ENCODE data around the gene TMEM201. TPM values are rescaled to one million over a fixed set of nuclear protein-coding genes. Genes with fewer than 3 reads are reported as not detected.
"Not testable (repeated sequence)": the region's sequence is repeated elsewhere in the genome, so short reads cannot be mapped to it uniquely, and the experiment has no call there.

TMEM201 gene
- polyA plus RNA-seq, 1 donor, result 20.3 TPM

DNA sequence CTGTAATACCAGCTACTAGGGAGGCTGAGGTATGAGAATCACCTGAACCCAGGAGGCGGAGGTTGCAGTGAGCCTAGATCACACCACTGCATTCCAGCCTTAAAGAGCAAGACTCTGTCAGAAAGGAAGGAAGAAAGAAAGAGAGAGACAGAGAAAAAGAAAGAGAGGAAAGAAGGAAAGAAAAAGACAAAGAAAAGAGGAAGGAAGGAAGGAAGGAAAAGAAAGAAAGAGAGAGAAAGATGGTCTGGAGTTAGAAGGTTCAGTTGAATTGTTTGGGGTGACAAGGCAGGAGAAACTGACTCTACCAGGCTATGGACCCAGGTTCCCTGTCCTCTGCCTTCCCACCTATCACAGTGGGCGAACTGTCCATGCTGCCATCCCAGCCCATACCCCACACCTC, 35.4 kb downstream of the TMEM201 start:
- DNase-seq, result no peak

DNA sequence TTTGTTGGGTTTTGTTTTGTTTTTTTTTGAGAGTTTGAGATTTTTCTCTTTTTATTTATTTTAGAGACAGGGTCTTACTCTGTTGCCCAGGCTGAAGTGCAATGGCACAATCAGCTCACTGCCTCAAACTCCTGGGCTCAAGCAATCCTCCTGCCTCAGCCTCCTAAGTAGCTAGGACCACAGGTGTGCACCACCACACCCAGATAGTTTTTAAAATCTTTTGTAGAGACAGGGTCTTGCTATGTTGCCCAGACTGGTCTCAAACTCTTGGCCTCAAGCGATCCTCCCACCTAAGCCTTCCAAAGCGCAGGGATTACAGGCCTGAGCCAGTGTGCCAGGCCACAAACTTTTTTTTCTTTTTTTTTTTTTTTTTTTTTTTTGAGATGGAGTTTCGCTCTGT, 36.3 kb downstream of the TMEM201 start:
- DNase-seq, result not testable (repeated sequence)

DNA sequence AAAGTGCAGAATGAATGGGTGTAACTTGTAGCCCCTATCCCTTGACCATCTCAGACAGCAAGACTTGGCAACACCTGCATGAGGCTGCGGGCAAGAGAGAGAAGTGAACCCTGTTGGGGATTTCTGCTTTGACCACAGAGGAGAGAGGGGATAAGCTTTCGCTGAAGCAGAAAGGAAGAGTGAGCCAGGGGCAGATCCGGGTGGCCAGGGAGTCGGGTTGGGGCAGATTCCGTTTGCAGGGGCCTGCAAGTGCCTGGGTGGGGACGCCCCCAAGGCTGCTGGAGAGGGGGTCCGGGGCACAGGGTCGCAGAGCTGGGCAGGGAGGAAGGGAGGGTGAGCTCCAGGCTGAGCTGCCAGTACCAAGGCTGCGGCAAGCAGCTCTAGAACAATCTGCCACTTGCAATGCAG, 37.5 kb downstream of the TMEM201 start:
- DNase-seq, result no peak

DNA sequence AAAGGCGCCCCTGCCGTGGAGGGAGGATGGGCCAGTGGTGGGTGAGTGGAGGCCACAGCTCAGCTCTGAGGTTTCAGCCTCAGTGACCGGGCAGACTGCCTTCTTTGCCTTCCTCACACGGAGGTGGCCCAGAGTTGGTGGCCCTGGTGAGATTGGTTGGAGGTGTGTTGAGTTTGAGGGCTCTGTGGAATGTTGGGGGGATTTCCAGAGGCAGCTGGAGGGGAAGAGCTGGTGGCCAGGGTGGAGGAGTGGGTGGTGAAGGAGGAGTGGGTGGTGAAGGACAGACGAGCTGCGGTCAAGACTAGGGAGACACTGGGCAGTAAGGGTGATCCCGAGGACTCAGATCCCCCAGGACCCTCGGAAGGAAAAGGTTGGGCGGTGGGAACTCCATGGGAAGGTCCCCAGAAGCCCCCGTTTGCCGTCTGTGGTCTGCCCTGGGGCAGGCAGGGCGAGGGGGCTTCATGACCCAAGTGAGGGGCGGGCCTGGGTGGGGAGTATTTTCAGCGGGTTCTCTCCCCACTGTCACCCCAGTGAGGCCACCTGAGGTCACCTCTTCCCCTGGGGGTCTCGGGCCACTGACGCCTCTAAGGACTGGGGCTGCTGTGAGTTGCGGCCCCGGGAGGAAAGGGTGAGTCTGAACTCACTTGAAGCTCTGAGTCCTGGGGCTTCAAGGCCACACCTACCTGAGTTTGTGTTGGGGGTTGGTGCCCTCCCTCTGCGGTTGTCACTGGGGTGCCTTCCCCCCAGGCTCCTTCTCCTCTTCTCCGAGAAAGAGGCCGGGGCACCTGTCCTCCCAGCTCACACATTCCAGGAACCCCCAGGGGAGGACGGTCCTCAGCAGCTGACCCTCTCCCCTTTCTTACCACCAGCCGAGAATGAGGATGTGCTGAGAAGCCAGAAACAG, 40.1 kb downstream of the TMEM201 start:
- no peak for DNase-seq

DNA sequence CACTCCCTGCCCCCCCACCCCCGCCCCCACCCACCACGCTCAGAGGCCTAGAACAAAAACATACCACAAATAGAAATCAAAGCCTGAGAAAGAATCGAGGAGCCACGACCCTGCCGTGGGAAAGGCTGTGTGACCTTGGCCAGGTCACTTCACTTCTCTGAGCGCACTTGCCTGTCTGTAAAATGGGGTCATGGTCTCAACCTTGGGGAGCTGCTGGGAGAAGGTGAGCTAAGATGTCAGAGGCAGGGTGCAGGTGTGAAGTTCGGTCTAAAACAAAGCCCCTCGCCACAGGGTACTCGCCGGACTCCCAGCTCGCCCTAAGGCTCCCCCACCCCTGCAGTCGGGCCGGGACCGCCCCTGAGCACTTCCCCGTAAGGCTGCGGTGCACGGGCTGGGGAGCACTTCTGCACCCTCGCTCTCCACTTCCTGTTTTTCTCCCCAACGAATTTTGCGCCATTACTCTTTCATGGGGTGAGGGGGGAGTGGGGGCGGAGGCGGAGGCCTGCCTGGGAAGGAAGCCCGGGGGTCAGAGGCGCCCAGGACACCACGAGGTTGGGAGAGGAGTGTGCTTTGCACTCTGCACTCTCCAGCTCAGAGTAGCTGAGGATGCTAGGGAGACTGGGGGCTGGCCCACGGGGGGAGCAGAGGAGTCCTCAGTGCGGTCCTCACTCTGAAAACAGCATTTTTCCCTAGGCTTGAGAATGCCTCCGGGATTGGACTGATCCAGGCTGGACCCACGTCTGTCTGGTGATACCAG, 40.9 kb downstream of the TMEM201 start:
- peak; percentile 16 for DNase-seq

DNA sequence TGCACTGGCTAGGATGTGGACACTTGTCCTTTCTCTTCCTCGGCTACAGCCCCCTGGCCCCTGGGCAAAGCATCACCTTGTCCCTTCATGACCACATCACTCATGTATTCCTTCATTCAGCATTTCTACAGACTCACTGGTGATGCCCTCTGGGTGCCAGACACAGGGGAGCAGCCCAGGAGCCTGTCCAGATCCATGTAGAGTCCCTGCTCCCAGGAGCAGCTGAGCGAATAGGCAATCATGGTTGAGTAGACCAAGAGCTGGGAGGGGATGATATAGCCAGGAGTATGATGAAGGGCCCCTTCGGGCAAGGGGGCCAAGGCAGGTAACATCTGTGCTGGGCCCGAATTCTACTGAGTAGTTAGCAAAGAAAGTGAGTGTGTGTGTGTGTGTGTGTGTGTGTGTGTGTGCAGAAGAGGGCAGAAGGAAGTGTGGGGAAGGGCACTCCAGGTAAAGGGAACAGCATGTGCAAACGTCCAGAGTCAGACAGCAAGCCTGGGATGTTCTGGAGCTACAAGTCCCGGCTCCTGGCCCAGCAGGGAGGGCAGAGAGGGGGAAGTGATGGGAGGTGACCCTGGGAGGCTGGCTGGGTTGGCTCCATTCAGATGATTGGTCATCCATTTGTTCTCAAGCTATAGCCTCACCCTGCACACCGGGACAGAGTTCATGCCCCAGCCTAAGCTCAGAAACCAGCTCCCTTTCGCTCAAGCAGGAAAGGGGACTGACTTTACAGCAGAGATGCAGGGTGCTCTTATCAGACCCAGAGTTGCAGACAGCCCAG, 41.8 kb downstream of the TMEM201 start:
- no peak for DNase-seq

DNA sequence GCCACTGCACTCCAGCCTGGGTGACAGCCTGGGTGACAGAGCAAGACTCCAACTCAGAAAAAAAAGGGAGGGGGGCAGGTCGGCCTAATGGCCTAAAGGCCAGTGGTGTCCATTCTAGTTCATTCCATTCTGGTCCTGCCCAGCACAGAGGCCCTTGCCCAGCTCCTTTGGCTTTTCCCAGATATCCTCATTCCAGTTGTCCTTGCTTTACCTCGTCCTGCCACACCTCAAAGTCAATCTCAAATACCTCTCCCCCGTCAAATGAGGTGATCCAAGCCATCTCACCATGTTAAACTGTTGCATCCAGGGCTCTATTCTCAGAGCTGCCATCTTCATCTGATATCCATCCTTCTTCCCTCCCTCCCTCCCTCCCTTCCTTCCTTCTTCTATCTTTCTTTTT, 42.9 kb downstream of the TMEM201 start:
- no peak for DNase-seq

DNA sequence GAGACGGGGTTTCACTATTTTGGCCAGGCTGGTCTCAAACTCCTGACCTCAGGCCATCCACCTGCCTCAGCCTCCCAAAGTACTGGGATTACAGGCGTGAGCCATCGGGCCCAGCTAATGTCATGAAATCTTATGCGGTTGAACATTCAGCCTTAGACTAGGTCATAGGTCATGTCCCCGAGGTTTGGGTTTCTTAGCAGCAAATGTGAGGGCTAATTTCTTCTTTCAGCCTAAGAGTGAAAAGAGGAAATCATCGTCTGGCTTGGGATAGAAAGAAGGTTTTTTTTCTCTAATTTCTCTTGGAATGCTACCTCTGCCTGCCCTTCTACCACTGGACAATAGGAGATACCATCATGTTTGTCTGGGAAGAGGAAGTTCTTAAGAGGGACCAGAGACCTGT, 44.8 kb downstream of the TMEM201 start:
- DNase-seq, result no peak

DNA sequence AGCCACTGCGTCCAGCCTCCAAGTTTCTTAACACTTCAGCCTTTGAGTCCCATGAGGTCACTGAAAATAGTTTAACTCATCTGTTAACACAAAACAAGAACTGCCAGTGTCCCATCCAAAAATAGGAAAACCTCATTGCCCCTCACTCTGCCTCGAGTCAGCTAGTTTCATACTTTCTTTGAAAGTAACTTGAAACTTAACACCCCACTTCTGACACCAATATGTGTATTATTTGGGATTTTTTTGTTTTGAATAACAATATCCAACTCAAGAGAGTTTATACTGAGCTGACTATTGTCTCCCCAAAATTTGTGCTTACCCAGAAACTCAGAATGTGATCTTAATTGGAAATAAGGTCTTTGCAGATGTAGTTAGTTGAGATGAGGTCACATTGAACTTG, 45.9 kb downstream of the TMEM201 start:
- DNase-seq, result no peak

DNA sequence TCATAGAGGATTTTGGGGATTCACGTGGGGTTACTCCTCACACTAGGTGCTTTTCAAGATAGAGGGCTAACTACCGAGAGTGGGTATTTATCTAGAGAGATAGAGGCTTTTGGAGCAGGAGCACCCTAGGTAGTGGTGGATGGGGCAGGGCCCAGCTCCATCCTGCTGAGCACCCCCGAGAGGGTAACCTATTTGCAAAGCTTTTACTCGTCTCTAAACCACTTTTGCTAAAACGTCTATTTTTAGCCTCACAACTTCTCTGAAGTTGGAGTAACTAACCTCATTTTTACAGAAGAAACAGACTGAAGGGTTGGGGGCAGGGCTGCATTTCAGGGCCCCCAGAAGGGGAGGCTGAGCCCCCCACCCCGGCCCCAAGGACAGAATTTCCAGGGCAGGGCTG, 50.5 kb downstream of the TMEM201 start:
- no peak for DNase-seq

DNA sequence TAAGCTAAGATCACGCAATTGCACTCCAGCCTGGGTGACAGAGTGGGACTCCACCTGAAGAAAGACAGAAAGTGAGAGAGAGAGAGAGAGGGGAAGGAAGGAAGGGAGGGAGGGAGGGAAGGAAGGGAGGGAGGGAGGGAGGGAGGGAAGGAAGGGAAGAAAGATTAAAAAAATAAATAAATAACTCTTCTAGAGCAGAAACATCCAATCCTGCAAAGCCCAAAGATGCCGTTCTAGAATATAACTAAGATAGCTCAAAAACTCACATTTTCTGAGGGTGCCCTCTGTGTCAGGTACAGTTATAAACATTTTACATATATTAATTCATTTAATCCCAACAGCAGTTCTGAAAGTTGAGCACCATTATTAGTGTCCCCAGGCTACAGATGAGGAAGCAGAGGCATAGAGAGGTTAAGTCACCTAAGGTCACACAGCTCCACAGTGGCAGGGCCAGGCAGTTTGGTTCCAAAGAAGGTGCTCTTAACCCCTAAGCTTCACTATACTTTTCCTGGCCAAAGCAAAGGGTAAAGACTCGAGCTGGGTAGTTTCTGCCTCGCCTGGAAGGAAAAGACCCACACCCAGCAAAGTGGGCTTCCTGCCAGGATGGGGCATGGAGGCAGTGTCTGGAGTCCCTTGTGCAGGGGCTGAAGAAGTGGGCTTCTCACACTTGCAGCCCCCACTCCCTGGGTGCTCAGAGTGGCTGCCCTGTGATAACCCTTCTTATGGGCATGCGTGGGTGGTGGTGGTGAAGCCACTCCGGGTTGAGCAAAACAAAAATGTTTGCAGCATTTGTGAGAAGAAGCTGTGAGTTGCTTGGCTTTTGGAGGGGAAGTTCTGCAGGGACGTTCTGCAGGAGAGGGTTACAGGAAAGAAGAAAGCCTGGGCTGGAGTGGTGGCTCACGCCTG, 54.9 kb downstream of the TMEM201 start:
- no peak for DNase-seq

DNA sequence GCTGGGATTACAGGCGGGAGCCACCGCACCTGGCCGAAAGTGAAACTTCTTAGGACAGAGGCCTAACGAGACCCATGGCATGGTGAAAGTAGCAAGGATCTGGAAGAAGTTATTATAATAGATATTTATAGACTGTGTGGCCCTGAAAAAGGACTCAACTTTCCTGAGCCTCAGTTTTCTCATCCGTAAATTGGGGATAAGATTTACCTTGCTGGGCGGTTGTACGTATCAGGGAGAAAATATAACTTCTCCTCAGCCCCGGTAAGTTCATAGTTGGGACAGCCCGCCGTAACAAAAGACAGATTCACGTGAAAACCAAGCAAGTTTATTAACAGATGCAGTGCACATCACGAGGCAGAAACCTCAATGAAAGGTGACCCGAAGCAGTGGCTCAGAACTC, 57.3 kb downstream of the TMEM201 start:
- no peak for DNase-seq

DNA sequence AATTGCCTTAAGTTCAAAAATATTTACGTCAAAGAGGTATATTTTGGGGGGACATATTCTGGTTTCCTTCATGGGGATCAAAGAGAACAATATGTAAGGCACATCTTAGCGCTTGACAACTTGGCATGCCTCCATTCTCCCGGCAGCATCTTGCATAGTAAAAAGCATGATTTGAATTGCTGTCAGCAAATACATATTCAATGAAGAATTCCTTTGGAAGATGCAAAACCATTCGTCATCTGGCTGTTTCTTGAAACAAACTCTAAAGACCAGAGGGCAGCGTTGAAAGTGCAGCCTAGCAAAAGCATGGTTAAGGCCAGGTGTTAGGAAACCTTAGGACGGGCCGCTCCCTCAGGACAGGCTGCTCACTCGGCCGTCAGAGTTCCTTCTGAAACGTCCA, 59.5 kb downstream of the TMEM201 start:
- no peak for DNase-seq

DNA sequence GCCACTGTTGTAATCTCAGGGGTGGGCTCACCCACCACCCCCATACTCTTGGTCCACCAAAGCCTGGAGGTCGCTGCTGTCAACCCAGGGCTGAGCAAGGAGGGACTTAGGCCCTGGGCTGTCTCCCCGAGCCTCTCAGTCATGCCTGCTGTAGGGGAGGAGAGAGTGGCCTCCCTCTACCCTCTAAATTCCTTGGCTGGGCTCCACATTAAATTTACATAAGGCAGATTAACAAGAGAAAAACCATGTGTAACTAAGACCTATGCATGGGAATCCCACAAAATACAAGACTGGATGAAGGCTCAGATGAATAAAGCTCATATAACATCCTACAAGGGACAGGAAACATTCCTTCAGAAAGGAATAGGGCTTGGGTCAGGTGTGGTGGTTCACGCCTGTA, 61.1 kb downstream of the TMEM201 start:
- DNase-seq, result no peak

DNA sequence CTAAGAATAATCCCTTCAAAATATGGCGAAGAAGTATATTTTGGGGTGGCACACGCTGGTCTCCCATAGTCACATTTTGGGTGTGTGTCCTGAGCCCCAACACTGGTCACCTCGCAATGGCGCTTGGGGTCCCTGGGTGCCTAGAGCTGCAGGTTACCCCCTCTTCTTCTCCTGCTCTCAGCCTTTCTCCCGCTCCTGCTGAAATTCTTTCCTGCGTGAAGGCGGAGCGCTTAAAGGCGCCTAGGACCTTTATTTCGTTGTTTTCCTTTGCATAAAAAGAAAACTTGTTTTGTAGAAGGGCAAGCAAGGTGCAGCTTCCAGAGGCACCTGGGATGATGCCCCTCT, 62.5 kb downstream of the TMEM201 start:
- DNase-seq, result no peak

DNA sequence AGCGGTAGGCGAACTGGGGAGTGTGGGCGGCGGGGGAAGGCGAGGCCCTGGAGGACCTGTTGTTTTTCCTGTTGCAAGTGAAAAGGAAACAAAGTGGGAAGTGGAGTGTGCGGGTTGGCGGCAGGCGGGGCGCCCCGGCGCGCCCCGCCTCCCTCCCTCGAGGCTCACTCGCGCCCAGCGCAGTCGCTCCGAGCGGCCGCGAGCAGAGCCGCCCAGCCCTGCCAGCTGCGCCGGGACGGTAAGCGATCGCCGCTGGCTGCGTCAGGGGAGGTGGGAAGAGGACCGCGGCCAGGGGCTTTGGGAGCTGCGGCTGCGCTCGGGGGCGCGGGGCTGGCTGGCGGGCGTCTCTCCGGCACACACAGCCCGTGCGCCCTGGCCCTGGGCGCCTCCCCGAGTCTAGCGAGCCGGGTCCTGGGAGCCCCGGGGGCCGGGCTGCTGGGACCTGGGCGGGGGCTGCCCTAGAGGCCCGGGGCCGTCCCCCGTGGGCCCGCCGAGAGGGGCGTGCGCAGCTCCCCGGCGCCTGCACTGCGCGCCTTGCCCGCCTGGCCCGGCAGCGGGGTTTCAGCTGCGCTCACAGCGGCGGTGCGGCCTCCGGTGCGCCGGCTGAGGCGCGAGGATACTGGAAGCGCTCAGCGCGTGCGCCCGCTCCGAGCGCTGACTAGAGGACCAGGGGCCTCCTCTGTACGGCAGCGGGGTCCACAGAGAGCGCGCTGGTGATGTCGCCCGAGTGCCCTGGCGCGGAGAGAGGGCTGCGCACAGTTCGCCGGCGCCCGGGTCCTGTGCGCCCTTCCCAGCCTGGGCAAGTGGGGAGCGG, 63.1 kb downstream of the TMEM201 start, which contains the start of gene PIK3CD:
PIK3CD (plus strand) TSS at position 167 of the 814 bp plus-strand sequence. CDS start 58,725 bp downstream, outside the sequence.
- DNase-seq, result peak; percentile 23

DNA sequence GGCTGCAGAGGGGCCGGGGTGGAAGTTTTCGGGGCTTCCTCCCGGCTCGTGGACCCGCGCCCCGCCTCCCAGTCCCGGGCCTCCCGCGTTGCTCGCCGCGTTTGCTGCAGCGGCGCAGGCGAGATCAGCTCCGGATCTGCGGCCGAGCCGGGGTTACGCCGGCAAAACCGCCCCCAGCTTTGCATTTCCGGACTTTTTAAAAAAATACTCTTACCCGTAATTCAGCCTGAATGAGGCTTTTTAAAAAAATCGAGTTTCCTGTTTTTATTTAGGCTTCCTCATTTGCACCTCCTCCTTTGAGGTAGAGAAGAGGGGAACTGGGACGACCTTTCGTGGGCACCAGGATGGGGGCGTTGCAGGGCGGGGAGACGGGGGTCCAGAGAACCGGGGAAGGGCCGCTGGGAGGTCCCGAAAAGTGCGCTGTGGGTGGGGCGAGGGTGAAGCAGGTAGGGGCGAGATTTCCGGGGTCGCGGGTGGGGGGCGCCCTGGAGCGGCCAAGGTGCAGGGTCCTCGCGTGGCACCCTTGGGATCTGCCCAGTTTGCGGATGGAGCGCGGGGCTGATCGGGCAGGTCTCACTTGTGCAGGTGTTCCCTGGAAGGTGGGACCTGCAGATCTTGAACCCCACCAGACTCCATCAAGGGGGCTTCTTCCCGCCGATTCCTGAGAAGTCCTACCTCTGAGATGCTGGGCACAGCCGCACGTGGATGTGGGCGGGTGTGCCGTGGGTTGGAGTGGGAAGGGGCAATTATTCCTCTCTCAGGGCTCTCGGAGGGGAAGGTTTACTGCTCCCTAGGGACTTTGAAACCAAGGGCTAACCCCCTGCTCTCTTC, 63.9 kb downstream of the TMEM201 start:
- no peak for DNase-seq

DNA sequence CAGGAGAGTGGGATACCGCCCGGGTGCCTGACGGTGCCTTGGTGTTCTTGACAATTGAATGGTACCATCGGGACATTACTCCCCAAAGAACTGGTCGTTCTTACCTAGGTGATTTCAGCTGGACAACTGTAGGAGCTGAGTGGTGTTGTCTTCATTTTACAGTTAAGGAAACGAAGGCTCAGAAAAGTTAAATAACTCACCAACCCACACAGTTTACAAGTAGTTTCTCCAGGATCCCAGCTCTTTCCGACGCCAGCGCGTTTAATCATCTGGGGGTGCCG, 64.4 kb downstream of the TMEM201 start:
- no peak for DNase-seq

DNA sequence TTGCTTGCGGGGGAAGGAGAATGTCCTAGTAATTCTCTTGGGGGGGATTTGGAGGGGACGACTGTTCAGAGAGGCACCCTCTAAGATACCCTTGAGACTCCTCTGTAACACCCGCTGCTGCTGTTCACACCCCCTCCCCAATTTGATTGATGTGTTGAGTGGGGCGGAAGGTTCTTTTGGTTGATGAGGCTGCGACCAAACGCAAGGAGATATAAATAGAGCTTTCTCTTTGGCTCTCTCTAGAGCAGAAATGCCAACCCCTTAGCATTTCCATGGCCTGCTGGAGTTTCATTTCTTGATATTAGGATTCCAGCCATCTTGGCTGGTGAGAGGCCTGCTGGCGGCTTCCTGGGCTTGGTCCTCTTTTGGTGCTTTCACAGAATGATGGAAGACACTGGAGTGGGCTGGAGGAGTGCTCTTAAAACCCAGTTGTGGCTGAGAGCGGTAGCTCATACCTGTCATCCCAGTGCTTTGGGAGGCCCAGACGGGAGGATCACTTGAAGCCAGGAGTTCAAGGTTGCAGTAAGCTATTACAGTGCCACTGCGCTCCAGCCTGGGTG, 64.9 kb downstream of the TMEM201 start:
- DNase-seq, result no peak
